Right forelimb (tissue), 1 donor: ENCODE data around the gene ARNT2.

Experiments
- DNase-seq: peaks from one replicate; pipeline ENCODE4 v3.0.0-alpha.2; 2018

ARNT2 gene

GRCh38 chr15:80559320-80559693, 155.1 kb downstream of the ARNT2 start:
- DNase-seq = no peak

DNA sequence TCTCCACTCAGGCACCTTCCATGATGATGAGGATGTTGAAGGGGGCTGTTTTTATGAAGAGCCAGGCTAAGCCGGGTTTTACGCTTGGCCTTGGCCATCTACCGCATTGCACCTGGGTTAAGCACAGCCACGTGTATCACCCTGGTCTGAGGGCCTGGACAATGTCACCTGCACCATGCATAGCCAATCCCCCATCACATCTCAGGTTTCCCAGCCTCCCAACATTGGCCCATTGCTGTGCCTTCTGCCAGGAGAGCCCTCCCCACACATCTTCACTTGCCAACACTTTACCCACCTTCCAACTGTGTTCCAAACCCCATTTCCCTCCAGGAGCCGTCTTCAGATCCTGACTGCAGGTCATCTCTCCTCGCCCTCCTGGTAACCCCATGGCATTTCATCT, 155.6 kb downstream of the ARNT2 start:
- no peak for DNase-seq

DNA sequence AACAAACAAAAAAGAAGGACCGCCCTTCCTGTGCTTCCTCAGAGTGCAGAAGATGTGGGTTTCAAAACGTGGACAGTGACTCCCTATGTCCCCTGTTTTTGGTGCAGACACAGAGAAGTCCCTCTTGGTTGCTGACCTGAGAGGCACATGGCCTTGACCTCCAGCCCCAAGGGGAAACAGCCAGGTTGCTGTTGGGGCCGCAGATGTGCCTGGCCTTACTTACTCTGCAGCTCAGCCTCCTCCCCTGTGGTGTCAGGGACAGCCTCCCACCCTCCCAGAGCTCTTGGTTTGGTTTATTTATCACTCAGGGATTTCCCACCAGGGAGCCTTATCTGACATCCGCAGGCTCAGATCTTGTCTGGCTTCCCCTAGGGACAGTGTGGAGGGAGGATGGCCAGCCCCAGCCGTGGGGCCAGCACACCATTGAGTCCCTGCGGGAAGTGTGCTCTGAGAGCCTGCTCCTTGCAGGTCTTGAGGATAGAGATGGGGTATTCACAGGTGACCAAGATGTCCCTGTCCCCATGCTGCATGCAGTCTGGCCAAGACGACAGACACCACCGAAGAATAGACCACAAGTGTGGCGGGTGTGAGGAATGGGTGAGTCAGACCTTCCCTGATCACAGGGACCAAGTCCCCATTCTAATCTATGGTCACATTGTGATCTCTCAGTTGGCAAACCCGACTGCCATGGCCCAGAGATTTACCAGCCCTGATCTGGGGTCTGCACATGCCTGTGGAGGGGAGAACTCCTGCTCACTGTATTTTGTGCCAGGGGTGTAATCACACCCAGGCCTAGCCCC, 156.6 kb downstream of the ARNT2 start:
- DNase-seq = no peak

GRCh38 chr15:80561500-80561899, 157.3 kb downstream of the ARNT2 start:
- no peak for DNase-seq

GRCh38 chr15:80562033-80562432, 157.9 kb downstream of the ARNT2 start:
- DNase-seq = no peak

- no peak for DNase-seq
These were observed 158.7 kb downstream of the ARNT2 start for GRCh38 chr15:80562846-80563245.

DNA sequence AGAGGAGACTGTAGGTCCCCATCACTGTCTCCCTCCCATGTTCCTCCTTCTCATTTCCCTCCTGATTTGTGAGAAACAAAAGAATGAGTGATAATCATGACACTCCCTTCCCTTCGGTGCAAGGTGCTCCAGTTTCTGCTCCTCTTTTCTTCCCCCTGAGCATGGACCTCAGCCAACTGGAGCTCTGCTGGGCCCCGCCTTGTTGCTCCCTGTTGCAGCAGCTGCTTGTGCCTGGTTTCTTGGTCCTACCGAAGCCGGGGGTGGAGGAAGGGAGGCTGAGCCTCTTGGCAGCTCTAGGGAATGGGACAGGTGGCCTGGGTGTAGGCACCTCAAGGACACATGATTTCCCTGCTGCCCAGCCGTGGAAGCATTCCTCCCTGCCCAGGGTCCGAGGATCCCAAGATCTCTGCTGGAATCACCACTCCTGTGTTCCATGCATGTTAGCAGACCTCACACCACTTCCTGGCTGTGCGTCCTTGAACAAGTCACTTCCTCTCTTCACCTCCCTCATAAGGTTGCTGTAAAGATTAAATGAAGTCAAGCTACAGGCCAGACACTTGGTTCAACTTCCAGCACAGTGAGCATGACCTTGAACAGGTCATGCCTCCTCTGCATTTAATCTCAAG, 159.3 kb downstream of the ARNT2 start:
- DNase-seq = no peak

- DNase-seq = no peak
These were observed 159.9 kb downstream of the ARNT2 start for GRCh38 chr15:80564056-80564455.

DNA sequence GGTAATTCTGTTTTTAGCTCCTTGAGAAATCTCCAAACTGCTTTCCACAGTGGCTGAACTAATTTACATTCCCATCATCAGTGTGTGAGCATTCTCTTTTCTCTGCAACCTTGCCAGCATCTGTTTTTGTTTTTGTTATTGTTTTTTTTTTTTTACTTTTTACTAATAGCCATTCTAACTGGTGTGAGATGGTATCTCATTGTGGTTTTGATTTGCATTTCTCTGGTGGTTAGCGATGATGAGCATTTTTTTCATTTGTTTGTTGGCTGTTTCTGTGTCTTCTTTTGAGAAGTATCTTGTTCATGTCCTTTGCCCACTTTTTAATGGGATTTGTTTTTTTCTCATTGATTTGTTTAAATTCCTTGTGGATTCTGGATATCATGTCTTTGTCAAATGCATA, 161.2 kb downstream of the ARNT2 start:
- DNase-seq = no peak

DNA sequence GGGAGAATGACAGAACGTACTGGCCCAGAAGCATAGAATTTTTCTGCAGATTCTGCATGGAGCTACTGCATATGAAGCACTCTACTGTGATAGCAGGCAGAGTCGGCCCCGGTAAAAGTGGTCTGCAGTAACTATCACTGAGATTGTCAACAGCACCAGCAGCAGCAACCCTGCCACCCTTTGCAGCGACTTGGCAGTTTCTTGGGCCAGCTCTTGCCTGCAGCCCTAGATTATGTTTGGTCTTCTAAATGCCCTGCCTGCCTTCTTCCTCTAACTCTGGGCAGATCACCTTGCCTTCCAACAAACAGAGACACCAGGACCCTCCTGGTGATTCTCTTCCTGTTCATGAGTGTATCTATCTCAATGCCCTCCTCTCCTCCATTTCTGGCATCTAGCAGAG, 161.8 kb downstream of the ARNT2 start:
- DNase-seq = no peak

- DNase-seq = peak; percentile 67
These were observed 163.6 kb downstream of the ARNT2 start for GRCh38 chr15:80567721-80568157.

- DNase-seq = no peak
These were observed 164.1 kb downstream of the ARNT2 start for GRCh38 chr15:80568298-80568697.

DNA sequence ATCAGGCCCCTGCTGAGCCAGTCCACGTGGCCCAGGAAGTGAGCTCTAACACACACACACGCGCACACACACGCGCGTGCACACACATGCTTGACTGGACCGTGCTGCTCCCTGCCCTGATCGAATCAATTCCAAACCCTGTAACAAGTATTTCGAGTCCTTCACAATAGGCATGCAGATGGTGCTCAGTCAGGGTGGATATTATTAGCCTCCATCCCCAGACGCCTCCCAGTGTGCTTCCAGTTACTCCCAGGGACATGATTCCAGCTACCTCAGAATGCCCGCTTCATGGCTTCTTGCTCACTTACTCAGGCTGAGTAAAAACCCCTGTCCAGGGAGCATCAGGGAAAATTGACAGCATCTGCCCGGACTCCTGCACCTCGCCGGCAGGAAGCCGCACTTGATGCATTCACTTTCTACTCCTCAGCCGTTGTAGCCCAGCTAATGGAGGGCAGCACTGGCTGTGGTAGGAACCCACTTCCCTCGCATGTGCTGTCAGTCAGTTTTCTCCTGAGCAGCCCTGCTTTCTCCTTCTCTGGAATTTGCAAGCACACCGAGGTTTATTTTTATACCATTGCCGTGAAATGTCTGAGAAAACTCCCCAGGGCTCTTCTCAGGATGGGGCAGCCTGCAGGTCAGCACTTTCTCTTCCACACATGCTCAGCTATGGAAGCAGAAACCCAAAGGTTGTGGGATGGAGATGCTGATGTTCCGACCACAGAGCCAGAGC, 164.9 kb downstream of the ARNT2 start:
- DNase-seq = no peak

- no peak for DNase-seq
These were observed 165.5 kb downstream of the ARNT2 start for GRCh38 chr15:80569656-80570055.

- no peak for DNase-seq
These were observed 166.4 kb downstream of the ARNT2 start for GRCh38 chr15:80570553-80570952.

DNA sequence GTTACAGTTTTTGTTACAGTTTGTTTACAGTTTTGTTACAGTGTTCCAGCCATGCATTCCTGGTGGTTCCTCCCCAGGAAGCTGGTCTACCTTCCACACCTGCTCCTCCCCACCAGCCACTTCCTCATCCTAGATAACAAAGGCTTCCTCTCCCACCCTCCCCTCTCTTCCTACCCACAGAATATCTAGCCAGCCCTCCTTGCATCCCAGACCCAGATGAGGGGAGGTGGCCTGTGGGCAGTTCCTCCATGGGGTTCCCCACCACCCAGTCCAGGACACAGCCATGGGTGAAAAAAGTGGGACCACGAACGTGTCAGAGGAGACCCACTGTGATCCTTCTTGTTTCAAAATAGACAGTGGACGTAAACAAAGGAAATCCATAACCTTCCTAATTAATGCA, 168.2 kb downstream of the ARNT2 start:
- DNase-seq = peak; percentile 13

DNA sequence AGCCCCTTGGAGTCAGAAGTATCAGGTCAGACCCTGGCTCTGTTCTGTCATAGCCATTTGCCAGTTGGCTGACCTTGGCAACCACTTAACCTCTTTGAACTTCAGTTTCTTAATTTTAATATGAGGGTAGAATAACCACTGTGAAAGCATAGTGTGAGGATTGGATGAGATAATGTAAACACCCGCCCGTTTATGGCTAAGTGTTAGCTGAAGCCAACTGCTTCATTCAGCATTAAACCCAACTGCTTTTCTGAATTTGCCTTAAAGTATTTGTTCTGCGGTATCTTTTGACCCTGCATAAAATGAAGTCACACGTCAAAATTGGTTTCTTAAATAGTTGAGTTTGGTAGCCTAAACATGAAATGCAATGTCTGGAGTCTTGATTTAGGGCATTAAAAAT, 169.4 kb downstream of the ARNT2 start:
- no peak for DNase-seq

DNA sequence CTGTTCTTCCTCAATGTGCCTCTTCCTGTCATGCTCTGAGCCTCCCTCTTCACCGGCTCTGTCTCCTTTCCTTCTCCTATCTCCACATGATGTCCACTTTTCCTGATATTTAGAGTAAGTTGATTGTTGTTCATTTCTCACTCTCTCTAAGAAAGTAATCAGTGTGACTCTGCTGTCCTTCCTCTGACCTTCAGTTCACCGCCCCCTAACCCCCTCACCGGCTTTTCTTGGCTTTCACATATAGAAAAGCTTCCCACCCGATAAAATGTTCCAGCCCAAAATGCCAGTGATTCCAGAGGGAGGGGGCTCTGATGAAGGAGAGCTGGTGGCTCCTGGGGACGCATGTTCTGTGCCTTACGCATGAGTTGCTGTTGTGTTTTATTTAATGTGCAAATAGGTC, 170.4 kb downstream of the ARNT2 start:
- no peak for DNase-seq

- DNase-seq = no peak
These were observed 172.4 kb downstream of the ARNT2 start for GRCh38 chr15:80576519-80577090.

- DNase-seq = no peak
These were observed 173.5 kb downstream of the ARNT2 start for GRCh38 chr15:80577552-80578205.

- DNase-seq = no peak
These were observed 174.0 kb downstream of the ARNT2 start for GRCh38 chr15:80578206-80578595.

GRCh38 chr15:80578871-80579270, 174.7 kb downstream of the ARNT2 start:
- DNase-seq = no peak

DNA sequence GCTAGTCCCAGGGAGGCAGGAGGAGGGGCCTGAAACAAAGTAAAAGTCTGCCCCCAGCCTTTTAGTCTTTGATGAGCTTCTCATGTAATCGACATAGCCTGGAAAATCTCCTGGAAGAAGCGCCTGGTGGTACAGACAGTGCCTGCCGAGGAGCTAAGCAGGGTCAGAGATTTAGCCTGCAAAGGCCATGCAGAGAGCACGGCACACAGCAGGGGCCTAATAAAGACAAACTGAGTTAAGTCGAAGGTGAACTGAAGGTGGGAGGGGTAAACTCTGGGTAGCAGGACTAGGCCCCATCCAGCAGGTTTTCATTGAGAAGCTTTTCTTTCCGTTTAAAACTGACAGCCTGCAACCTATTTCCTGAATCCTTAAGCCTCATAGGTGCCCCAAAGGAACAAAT, 175.4 kb downstream of the ARNT2 start:
- peak; percentile 5 for DNase-seq
